Stimulated activated CD8-positive, alpha-beta memory T cell treated with anti-CD3 and anti-CD28 coated beads, Interleukin-2, amount 100 ng/mL, for 48 hours (primary cell): Measurements from ENCODE around the gene FBXL17.

Experiments
- DNase-seq, 2 donors: peaks; one replicate each; pipeline ENCODE4 v3.0.0-alpha.2; 2020; ENCODE audit warnings: low read depth in 2 of 2

Gene FBXL17

GRCh38 chr5:108249785-108250426, 132.0 kb downstream of the FBXL17 start:
- no peak for DNase-seq

- no peak for DNase-seq
Measured at GRCh38 chr5:108249095-108249784, 132.7 kb downstream of the FBXL17 start.

DNA sequence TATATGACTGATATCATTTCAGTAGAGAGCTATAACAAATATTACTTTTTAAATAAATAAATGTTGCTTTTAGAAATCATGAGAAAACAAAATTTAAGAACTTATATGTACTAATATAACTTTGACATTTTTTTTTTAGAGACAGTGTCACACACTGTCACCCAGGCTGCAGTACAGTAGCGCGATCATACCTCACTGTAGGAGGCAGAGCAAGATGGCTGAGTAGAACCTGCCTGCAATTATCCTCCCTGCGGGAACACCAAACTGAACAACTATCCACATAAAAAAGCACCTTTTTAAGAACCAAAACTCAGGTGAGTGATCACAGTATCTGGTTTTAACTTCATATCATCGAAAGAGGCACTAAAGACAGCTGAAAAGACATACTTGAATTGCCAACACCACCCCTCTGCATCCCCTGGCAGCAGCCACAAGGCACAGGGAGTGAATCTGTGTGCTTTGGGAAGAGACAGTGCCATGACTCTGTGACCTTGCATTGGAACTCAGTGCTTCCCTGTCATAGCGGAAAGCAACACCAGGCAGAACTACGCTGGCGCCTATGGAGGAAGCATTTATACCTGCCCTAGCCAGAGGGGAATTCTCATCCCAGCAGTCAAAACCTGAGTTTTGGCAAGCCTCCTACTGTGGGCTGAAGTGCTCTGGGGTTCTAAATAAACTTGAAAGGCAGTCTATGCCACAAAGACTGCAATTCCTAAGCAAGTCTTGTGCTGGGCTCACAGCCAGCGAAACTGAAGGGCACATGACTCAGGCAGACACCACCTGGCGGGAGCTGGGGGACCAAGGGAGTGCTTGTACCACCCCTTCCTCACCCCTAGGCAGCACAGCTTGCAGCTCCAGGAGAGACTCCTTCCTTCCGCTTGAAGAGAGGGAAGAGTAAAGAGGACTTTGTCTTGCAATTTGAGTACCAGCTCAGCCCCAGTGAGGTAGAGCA, 142.7 kb downstream of the FBXL17 start:
- DNase-seq: no peak

- DNase-seq: no peak
Measured at GRCh38 chr5:108238461-108238860, 143.4 kb downstream of the FBXL17 start.

GRCh38 chr5:108233617-108234155, 148.2 kb downstream of the FBXL17 start:
- no peak for DNase-seq

- DNase-seq: no peak
Measured at GRCh38 chr5:108232805-108233204, 149.1 kb downstream of the FBXL17 start.

DNA sequence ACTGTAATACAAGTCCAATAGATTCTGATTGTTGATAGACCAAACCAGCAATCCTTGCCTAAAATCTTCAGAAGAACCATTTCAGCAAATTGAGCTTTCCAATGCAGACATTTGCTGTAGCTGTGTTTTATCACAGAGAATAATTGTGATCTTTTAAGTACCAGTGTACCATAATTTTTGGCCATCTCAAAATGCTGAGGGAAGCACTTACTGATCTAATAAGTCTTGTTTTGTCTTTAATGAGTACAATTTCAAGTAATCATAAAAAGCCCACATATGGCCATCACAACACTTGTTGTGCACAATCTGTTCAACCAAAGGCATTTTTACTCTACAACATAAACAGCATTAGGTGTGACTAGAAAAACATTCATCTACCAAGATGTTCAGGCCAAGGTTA, 159.9 kb downstream of the FBXL17 start:
- no peak for DNase-seq

GRCh38 chr5:108220834-108221233, 161.1 kb downstream of the FBXL17 start:
- no peak for DNase-seq

- DNase-seq: no peak
Measured at GRCh38 chr5:108216890-108217289, 165.0 kb downstream of the FBXL17 start.

DNA sequence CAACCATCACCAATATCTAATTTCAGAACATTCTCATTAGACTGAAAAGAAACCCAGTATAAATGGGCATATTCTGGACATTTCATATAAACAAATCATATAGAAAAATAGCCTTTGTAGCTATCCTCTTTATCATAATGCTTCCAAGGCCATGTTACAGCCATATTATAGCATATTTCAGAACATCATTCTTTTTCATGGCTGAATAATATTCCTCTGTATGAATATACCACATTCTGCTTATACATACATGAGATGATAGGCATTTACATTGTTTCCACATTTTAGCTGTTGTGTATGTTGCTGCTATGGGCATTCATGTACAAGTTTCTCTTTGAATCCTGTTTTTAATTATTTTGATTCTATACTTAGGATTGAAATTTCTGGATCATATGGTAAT, 167.0 kb downstream of the FBXL17 start:
- DNase-seq: no peak

- DNase-seq: no peak
Measured at GRCh38 chr5:108212775-108213346, 169.0 kb downstream of the FBXL17 start.

DNA sequence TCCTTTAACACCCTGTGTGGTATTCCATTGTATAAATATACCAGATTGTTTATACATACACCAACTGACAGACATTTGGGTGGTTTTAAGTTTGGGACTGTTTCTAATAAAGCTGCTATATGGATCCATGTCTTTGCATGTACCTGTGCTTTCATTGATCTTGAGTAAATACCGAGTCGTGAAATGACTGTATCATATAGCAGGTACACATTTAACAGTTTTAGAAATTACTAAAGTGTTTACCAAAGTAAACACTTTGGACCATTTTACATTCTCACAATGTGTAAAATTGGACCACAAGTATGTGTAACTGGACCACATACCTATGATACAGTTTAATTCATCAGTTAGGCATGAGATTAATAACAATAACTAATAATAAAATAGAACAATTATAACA, 175.2 kb downstream of the FBXL17 start:
- DNase-seq: no peak

GRCh38 chr5:108201721-108202120, 180.2 kb downstream of the FBXL17 start:
- no peak for DNase-seq

DNA sequence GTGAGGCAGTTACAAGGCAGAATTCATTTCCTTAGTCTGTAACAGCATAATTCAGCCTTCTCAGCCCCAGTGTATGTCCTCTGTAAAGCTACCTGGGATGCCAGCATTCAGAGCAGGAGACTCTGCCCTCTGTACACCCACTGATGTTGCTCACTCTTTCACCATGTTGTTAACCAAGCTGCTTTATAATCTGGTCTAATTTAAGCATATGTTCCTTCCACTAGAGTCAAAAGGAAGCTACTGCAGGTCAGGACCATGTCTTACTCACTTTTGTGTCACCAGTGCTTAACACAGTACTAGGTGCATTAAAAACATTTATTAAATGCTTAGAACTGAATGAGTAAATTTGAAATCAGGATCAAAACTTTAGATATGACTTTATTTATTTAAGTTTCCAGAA, 185.6 kb downstream of the FBXL17 start:
- no peak for DNase-seq

DNA sequence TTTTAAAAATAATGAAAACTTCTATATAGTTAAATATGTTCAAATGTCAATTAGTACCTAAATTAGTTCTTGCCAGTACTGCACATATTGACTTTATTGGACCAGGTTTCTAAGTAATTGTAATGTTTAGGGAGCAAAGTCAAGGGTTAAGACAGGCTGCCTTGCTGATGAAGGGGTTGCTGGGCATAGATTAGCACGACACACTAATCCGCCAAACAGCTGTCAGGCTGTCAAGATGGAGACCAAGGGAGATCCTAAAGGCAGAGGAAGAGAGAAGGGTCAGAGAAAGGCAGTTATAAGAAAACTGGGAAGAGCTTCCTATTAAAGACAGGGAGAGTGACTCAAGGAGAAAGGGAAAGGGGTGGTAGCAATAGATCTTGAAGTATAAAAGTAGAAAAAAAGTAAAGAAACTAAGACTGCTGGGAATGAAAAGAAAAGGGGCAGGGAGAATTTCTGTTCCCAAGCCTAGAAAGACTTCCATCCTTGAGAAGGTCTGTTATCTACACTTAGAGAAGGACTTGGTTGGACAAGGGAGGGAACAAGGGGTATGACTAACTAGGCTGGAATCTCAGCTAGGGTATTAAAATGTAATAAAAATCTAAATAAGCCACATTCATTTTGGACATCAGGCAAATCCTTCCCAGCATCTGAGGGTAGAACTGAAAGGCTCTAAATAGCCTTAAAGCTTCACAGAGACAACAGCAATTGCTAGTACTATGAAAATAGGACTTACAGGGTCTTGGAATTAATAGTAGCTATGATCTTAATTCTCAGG, 188.7 kb downstream of the FBXL17 start:
- no peak for DNase-seq

DNA sequence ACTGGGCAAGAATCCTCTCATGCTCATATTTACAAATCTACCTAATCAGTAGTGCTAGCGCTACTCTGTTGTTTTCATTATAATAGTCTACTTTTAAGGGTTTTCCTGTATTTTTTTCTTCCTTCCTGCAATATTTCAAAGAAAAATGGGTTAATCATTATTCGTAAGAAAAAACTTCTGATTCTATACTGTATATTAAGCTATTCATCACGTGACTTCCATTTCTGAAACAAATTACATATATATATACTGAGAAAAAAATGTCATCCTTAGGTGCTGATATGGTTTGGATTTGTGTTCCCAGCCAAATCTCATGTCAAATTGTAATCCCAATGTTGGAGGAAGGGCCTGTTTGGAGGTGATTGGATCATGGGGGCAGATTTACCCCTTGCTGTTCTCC, 197.0 kb downstream of the FBXL17 start:
- DNase-seq: no peak

- no peak for DNase-seq
Measured at GRCh38 chr5:108181975-108182374, 199.9 kb downstream of the FBXL17 start.

DNA sequence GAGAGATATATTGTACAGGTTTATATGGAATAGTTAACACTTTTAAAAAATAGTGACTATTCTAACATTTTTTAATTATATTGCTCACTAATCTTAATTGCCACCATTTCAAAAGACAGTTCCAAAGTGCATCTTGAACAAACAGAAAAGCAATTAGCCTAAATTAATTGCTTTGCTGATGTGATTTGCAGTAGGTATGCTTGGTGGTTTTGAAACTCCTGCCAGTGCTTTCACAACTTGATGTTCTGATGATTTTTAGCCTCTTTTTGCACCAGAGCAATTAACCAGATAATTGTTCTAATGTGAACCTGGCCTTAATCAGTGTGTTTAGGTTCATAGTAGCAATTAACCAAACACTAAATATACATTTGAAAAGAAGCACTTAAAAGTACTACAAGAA, 207.6 kb downstream of the FBXL17 start:
- no peak for DNase-seq

GRCh38 chr5:108171759-108172158, 210.1 kb downstream of the FBXL17 start:
- DNase-seq: no peak

DNA sequence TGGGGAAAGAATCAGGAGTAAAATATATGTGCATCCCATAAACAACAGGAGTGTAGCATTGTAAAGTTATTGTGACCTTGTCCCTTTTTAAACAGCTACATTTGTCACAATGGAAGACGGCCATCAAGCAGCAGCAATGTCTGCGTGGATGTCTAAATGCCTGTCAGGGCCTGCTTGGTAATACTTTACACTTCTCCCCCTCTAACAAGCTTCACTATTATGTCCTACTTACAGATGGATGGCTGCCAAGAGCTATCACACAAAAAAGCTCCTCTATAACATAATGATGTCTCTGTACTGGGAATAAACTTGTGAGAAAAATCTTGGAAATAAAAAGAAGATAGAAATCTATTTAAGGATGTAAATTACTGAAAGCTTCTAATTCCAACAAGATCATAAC, 213.0 kb downstream of the FBXL17 start:
- DNase-seq: no peak

- no peak for DNase-seq
Measured at GRCh38 chr5:108167174-108167573, 214.7 kb downstream of the FBXL17 start.
